H1 (cell line): Measurements from ENCODE around the gene JPT2. TPM values are rescaled to one million over a fixed set of nuclear protein-coding genes. Genes with fewer than 3 reads are reported as not detected.

ENCODE experiments used
- POLR2AphosphoS5 ChIP-seq: IDR thresholded peaks from 2 replicates; pipeline ENCODE4 v1.6.1; 2011; ENCODE audit warnings: low read depth, low read length
- TAF7 ChIP-seq: optimal IDR thresholded peaks from 2 replicates; pipeline ENCODE3; 2011; ENCODE audit warnings: low read depth, mild to moderate bottlenecking, inconsistent platforms, low read length, moderate library complexity, borderline replicate concordance
- polyA plus RNA-seq, 7 experiments: library from polyadenylated mRNA; depleted of rRNA in 3 of 7; stranded (reverse) in 5 of 7; unstranded in 2 of 7; fragments of >200 nt in 5 of 7; fragments of 200-250 nt in 2 of 7; gene quantifications; 1 replicate in 5 of 7; 2 replicates in 1 of 7; 4 replicates in 1 of 7; pipeline versions ENCODE4 v1.2.1 to v1.2.3, GENCODE V29; 2011 to 2013; ENCODE audit warnings: missing spikeins in 2 of 7, mixed read lengths in 2 of 7
- total RNA-seq: library from RNA; stranded (reverse); fragmentation: NEBNext Ultra II Directional; extraction: Animal tissue kit (Norgen Biotek cat#: 25700); gene quantifications from 2 replicates; pipeline ENCODE4 v1.2.1, GENCODE V29; 2021

Gene JPT2
- total and polyA plus RNA-seq, 2 of the 8 experiments (the other 6 are each of a cell fraction or from before 2014, with no cell fraction given), result 67.6 to 197 TPM

- no peak for TF ChIP-seq TAF7
- TF ChIP-seq POLR2AphosphoS5, result no peak
Measured at GRCh38 chr16:1709356-1709755, 31.3 kb downstream of the JPT2 start (continued).
